Loucy (cell line): ENCODE measurements around the gene PNPLA2.

Experiments used
- CTCF ChIP-seq: fragments of 200-600 bp; sonication (generic); conservative IDR thresholded peaks from 2 replicates; pipeline ENCODE4 v1.5.1; 2014; ENCODE audit warnings: mild to moderate bottlenecking, antibody characterized with exemption, low read length
- EZH2phosphoT487 ChIP-seq: fragments of 200-600 bp; IDR thresholded peaks from 2 replicates; pipeline ENCODE4 v1.6.1; 2018; ENCODE audit warnings: antibody characterized with exemption, mild to moderate bottlenecking, moderate library complexity, borderline replicate concordance

- peak; percentile 32; the same call in 1 of the 2 replicates for TF ChIP-seq CTCF
- TF ChIP-seq EZH2phosphoT487: no peak
Observed at GRCh38 chr11:843818-844692, 25.3 kb downstream of the PNPLA2 start.
